GM18508 (cell line): ENCODE measurements around the gene GKN1.

Experiments used
- ATAC-seq: cut with Tn5 transposase; IDR thresholded peaks from one replicate; pipeline ENCODE4 v1.9.1; 2021; ENCODE audit warnings: moderate number of reproducible peaks; ENCODE audit not compliant: insufficient read depth, unreplicated experiment

Gene GKN1

GRCh38 chr2:68974251-68974650 lies at the start of gene GKN1:
Gene GKN1 (plus strand): TSS chr2:68974636. CDS start chr2:68974678, 42 bp downstream.
- no peak for ATAC-seq

GRCh38 chr2:68925295-68925896 lies 49.0 kb upstream of the GKN1 start:
- no peak for ATAC-seq

- ATAC-seq, result no peak
Observed at GRCh38 chr2:68926796-68927195, 47.6 kb upstream of the GKN1 start.

- ATAC-seq, result no peak
Observed at GRCh38 chr2:68931149-68931711, 43.2 kb upstream of the GKN1 start.

GRCh38 chr2:68931799-68932198 lies 42.6 kb upstream of the GKN1 start:
- no peak for ATAC-seq

- no peak for ATAC-seq
Observed at GRCh38 chr2:68932402-68932801, 42.0 kb upstream of the GKN1 start.

- ATAC-seq, result no peak
Observed at GRCh38 chr2:68934021-68934420, 40.4 kb upstream of the GKN1 start.

- ATAC-seq, result no peak
Observed at GRCh38 chr2:68935471-68935870, 39.0 kb upstream of the GKN1 start.

GRCh38 chr2:68936427-68936826 lies 38.0 kb upstream of the GKN1 start:
- ATAC-seq, result no peak

GRCh38 chr2:68936889-68937288 lies 37.5 kb upstream of the GKN1 start:
- ATAC-seq, result no peak

- no peak for ATAC-seq
Observed at GRCh38 chr2:68937346-68938055, 36.9 kb upstream of the GKN1 start.

- no peak for ATAC-seq
Observed at GRCh38 chr2:68938938-68939337, 35.5 kb upstream of the GKN1 start.

- ATAC-seq, result no peak
Observed at GRCh38 chr2:68939962-68940361, 34.5 kb upstream of the GKN1 start.

- no peak for ATAC-seq
Observed at GRCh38 chr2:68940369-68940768, 34.1 kb upstream of the GKN1 start.

- ATAC-seq, result no peak
Observed at GRCh38 chr2:68942827-68943226, 31.6 kb upstream of the GKN1 start.

GRCh38 chr2:68943581-68944568 lies 30.6 kb upstream of the GKN1 start:
- ATAC-seq, result no peak

GRCh38 chr2:68946117-68946516 lies 28.3 kb upstream of the GKN1 start:
- ATAC-seq, result no peak

- no peak for ATAC-seq
Observed at GRCh38 chr2:68948710-68949109, 25.7 kb upstream of the GKN1 start.

GRCh38 chr2:68951899-68952298 lies 22.5 kb upstream of the GKN1 start:
- ATAC-seq, result no peak

GRCh38 chr2:68952887-68953521 lies 21.4 kb upstream of the GKN1 start, which contains the start of gene GKN2:
Gene GKN2 (minus strand): TSS chr2:68952893. CDS start chr2:68952861, 32 bp downstream.
- ATAC-seq, result no peak
